MM.1S (cell line): ENCODE data around the gene OGFR.

Experiments
- DNase-seq: peaks from one replicate; pipeline ENCODE4 v3.0.0-alpha.2; 2015
- H2AFZ ChIP-seq: fragments of 300-600 bp; sonication (generic); 2 replicates; pipeline ENCODE4 v1.6.0; 2016; ENCODE audit warnings: antibody characterized with exemption, low read length
- H3F3A ChIP-seq: fragments of 300-600 bp; sonication (generic); 2 replicates; pipeline ENCODE4 v1.6.1; 2016; ENCODE audit warnings: mild to moderate bottlenecking, antibody characterized with exemption, low read length, moderate library complexity, mixed read lengths; ENCODE audit not compliant: insufficient read depth
- H3K27ac ChIP-seq: fragments of 300-600 bp; sonication (generic); 2 replicates; pipeline ENCODE4 v1.5.1; 2016; ENCODE audit warnings: mild to moderate bottlenecking, low read length
- H3K27me3 ChIP-seq: fragments of 300-600 bp; sonication (generic); replicated peaks from 2 replicates; pipeline ENCODE4 v1.6.0; 2016; ENCODE audit warnings: low read length; ENCODE audit not compliant: insufficient read depth
- H3K36me3 ChIP-seq: fragments of 300-600 bp; sonication (generic); replicated peaks from 2 replicates; pipeline ENCODE4 v1.6.1; 2016; ENCODE audit warnings: mild to moderate bottlenecking, low read length, mixed read lengths; ENCODE audit not compliant: insufficient read depth
- H3K4me1 ChIP-seq: fragments of 300-600 bp; sonication (generic); 2 replicates; pipeline ENCODE4 v1.6.1; 2016; ENCODE audit warnings: low read length, mixed read lengths
- H3K4me2 ChIP-seq: fragments of 300-600 bp; sonication (generic); 2 replicates; pipeline ENCODE4 v1.6.0; 2016; ENCODE audit warnings: low read depth, low read length
- H3K4me3 ChIP-seq: fragments of 300-600 bp; sonication (generic); 2 replicates; pipeline ENCODE4 v1.5.1; 2016; ENCODE audit warnings: low read length, mixed read lengths
- H3K79me2 ChIP-seq: fragments of 300-600 bp; sonication (generic); 2 replicates; pipeline ENCODE4 v1.6.1; 2016; ENCODE audit warnings: mixed run types, low read length, mixed read lengths
- H3K9ac ChIP-seq: fragments of 300-600 bp; sonication (generic); 2 replicates; pipeline ENCODE4 v1.6.1; 2016; ENCODE audit warnings: low read length, mixed read lengths
- H3K9me2 ChIP-seq: fragments of 300-600 bp; sonication (generic); replicated peaks from 2 replicates; pipeline ENCODE4 v1.6.1; 2016; ENCODE audit warnings: mild to moderate bottlenecking, low read length, mixed read lengths; ENCODE audit not compliant: insufficient read depth
- H3K9me3 ChIP-seq: fragments of 300-600 bp; sonication (generic); replicated peaks from 2 replicates; pipeline ENCODE4 v1.6.1; 2016; ENCODE audit warnings: mild to moderate bottlenecking, low read length, mixed read lengths; ENCODE audit not compliant: insufficient read depth
- H4K20me1 ChIP-seq: fragments of 300-600 bp; sonication (generic); 2 replicates; pipeline ENCODE4 v1.6.1; 2016; ENCODE audit warnings: mild to moderate bottlenecking, low read length, moderate library complexity, mixed read lengths; ENCODE audit not compliant: insufficient read depth
- CTCF ChIP-seq: fragments of 300-600 bp; sonication (generic); IDR thresholded peaks from 2 replicates; pipeline ENCODE4 v1.5.1; 2016; ENCODE audit warnings: antibody characterized with exemption, low read length, mixed read lengths
- EZH2 ChIP-seq: fragments of 300-600 bp; sonication (generic); optimal IDR thresholded peaks from 2 replicates; pipeline ENCODE3; 2017; ENCODE audit warnings: low read depth, mild to moderate bottlenecking, antibody characterized with exemption, low read length, mixed read lengths
- EZH2phosphoT487 ChIP-seq: fragments of 300-600 bp; sonication (generic); IDR thresholded peaks from 2 replicates; pipeline ENCODE4 v1.6.1; 2018; ENCODE audit warnings: antibody characterized with exemption, low read length

The OGFR gene

GRCh38 chr20:62806383-62807050 lies 1.9 kb downstream of the OGFR start:
- Histone ChIP-seq H3K9me2 (no peaks in the 10 kb centered on the region), H3K27ac (no peak overlapping the region)

GRCh38 chr20:62807444-62808210 lies 3.0 kb downstream of the OGFR start:
- no peak overlapping the region for H3K9ac ChIP-seq
- no peaks in the 10 kb centered on the region for H4K20me1 ChIP-seq
- H3K27me3 ChIP-seq = no peaks in the 10 kb centered on the region
- H3K4me1 ChIP-seq = peaks cover 9% of the 10 kb centered on the region; the same call in 1 of the 2 replicates
- no peak overlapping the region for H3K4me3 ChIP-seq
- 0 out of 2 replicates have a peak, but pooled peaks cover 2% of the 10 kb centered on the region for H3K36me3 ChIP-seq
- H3K4me2 ChIP-seq = no peak overlapping the region
- no peaks in the 10 kb centered on the region for H3K9me3 ChIP-seq
- H3K27ac ChIP-seq = no peak overlapping the region
- no peak overlapping the region for H2AFZ ChIP-seq
- H3F3A ChIP-seq = no peaks in the 10 kb centered on the region
- H3K9me2 ChIP-seq = no peaks in the 10 kb centered on the region
- peaks cover 23% of the 10 kb centered on the region for H3K79me2 ChIP-seq
- no peak for TF ChIP-seq CTCF
- TF ChIP-seq EZH2phosphoT487 = no peak
- TF ChIP-seq EZH2 = no peak
- no peak for DNase-seq

More at GRCh38 chr20:62806383-62807050, 1.9 kb downstream of the OGFR start:
- Histone ChIP-seq H3K4me3 (peak overlapping the region; percentile 88), H3K4me2 (peak overlapping the region; percentile 89; the same call in 1 of the 2 replicates), H3K79me2 (peaks cover 23% of the 10 kb centered on the region), H3F3A (no peaks in the 10 kb centered on the region), H2AFZ (no peak overlapping the region), H3K9ac (peak overlapping the region; percentile 71; the same call in 1 of the 2 replicates), H3K9me3 (no peaks in the 10 kb centered on the region), H3K36me3 (0 out of 2 replicates have a peak, but pooled peaks cover 2% of the 10 kb centered on the region), H4K20me1 (no peaks in the 10 kb centered on the region), H3K4me1 (peaks cover 9% of the 10 kb centered on the region; the same call in 1 of the 2 replicates), H3K27me3 (no peaks in the 10 kb centered on the region)
- TF ChIP-seq EZH2phosphoT487 = no peak
- DNase-seq = no peak

GRCh38 chr20:62808211-62808865 lies 3.7 kb downstream of the OGFR start:
- Histone ChIP-seq H4K20me1 (no peaks in the 10 kb centered on the region), H3K27ac (no peak overlapping the region), H3K4me1 (peaks cover 9% of the 10 kb centered on the region; the same call in 1 of the 2 replicates), H3K27me3 (no peaks in the 10 kb centered on the region), H3K79me2 (peaks cover 23% of the 10 kb centered on the region), H3K9ac (no peak overlapping the region), H3F3A (no peaks in the 10 kb centered on the region), H3K36me3 (0 out of 2 replicates have a peak, but pooled peaks cover 2% of the 10 kb centered on the region), H3K4me3 (no peak overlapping the region), H2AFZ (no peak overlapping the region), H3K9me2 (no peaks in the 10 kb centered on the region), H3K4me2 (no peak overlapping the region), H3K9me3 (no peaks in the 10 kb centered on the region)
- DNase-seq = peak; percentile 52
- TF ChIP-seq EZH2 = no peak
- TF ChIP-seq EZH2phosphoT487 = no peak
- peak; percentile 93 for TF ChIP-seq CTCF
